Astrocyte of the spinal cord (primary cell): ENCODE data around the gene ZC3H4.
A peak's percentile ranks its signal among the peaks of the same experiment; 100 is the strongest.

Experiments used
- DNase-seq: peaks from one replicate; pipeline ENCODE4 v3.0.0; 2011; ENCODE audit warnings: low read depth, low spot score
- H3K4me3 ChIP-seq: 2 replicates; pipeline ENCODE4 v1.5.1; 2011; ENCODE audit warnings: low read depth, mild to moderate bottlenecking, low read length, moderate library complexity
- in situ Hi-C: cut with HindIII; loops from 2 replicates; pipeline ENCODE4 v1.10.0; 2017; ENCODE audit warnings: low sequenced_read_pairs
- TF ChIP-seq, protein P1 (sequence below): IDR thresholded peaks from 2 replicates; pipeline ENCODE4 v1.5.1; 2012; ENCODE audit warnings: low read depth, mild to moderate bottlenecking, low read length, inconsistent platforms

Gene ZC3H4

DNA sequence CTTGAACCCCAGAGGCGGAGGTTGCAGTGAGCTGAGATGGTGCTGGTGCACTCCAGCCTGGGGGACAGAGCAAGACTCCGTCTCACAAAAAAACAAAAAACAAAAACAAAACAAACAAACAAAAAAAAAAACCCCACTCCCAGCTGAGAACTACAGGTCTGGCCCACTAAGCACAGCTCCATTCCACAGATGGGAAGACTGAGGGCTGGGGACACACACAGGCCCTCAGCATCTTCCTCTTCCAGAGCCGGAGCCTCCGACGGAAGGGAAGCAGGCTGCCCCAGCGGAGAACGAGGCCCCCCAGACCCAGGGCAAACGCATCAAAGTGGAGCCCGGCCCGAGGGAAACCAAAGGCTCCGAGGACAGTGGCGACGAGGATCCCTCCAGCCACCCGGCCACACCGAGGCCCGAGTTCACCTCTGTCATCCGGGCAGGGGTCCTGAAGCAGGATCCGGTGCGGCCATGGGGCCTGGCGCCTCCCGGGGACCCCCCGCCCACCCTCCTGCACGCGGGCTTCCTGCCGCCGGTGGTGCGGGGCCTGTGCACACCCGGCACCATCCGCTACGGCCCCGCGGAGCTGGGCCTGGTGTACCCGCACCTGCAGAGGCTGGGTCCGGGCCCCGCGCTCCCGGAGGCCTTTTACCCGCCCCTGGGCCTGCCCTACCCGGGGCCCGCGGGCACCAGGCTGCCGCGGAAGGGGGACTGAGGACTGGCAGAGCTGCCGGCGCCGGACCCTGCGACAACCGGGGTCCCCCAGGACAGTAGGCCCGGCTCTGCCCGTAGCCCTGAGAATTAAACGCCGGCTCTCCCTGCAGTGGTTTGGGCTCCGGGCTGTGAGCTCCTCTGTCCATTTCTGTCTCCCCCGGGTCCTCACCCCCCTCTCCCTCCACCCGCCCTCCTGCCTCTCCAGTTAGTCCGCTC is 68.4 kb downstream of the ZC3H4 start:
- in situ Hi-C loops: no loop called here
- DNase-seq: no peak
- H3K4me3 ChIP-seq: no peak overlapping the region
- TF ChIP-seq, protein P1, sequence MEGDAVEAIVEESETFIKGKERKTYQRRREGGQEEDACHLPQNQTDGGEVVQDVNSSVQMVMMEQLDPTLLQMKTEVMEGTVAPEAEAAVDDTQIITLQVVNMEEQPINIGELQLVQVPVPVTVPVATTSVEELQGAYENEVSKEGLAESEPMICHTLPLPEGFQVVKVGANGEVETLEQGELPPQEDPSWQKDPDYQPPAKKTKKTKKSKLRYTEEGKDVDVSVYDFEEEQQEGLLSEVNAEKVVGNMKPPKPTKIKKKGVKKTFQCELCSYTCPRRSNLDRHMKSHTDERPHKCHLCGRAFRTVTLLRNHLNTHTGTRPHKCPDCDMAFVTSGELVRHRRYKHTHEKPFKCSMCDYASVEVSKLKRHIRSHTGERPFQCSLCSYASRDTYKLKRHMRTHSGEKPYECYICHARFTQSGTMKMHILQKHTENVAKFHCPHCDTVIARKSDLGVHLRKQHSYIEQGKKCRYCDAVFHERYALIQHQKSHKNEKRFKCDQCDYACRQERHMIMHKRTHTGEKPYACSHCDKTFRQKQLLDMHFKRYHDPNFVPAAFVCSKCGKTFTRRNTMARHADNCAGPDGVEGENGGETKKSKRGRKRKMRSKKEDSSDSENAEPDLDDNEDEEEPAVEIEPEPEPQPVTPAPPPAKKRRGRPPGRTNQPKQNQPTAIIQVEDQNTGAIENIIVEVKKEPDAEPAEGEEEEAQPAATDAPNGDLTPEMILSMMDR: no peak

DNA sequence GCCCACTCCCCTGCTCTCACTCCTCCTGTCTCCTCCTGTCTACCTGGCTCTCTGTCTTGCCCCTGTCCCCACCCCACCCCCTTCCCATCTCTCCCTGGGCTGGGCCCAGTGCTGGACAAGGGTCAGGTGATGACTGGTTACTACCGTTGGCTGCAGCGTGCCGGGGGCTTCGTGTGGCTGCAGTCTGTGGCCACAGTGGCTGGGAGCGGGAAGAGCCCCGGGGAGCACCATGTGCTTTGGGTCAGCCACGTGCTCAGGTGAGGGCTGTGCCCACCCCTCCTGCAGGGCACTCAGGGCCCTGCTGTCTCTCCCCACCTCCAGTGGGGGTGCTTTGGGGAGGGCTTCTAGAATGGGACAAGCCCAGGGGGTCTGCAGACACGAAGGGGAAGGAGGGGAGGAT is 72.7 kb downstream of the ZC3H4 start:
- TF ChIP-seq, protein P1: no peak
- no peak for DNase-seq
- no peak overlapping the region for H3K4me3 ChIP-seq
- in situ Hi-C loops: no loop called here

DNA sequence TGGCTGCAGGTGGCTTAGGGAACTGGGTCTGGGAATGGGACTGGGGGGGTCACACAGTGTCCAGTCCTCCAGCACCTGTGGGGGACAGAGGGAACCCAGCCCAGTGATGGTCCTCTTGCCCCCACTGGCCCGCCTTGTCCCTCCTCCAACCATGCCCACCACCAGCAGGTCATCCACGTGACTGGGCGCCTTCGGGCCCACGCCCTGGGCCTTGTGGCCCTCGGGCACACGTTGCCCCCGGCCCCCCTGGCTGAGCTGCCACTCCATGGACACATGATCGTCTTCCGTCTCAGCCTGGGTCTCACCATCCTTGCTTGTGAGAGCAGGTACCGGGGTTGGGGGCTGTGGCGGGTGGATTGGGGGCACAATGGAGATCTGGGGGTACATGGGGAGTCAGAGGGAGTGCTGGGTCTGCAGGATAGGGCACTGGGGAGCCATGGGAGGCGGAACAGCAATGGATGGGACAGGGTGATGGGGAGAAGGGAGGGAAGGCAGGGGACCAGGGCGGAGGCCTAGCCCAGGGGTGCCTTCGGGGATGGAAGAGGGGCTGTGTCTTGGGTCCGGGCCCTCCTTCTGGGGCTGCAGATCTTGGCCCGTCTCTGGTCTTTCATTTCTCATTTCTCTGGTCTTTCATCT is 74.2 kb downstream of the ZC3H4 start:
- TF ChIP-seq, protein P1: no peak
- no peak for DNase-seq
- in situ Hi-C loops: no loop called here
- no peak overlapping the region for H3K4me3 ChIP-seq

DNA sequence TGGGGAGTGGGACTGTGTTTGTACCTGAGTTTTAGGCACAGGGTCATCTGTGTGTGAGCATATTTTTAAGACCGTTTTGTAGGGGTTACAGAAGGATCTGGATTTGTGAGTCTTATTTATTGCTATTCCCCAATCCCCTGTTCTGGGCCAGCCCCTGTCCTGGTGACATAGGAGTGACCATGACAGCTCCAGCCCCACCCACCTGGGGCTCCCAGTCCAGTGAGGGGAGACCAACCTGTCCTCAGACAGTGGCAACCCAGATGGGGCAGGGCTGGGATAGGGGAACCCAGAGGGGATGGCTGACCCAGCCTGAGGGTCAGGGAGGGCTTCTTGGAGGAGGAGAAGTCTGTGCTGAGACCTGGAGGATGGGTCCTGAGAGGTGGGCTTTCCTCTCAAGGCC is 75.8 kb downstream of the ZC3H4 start:
- H3K4me3 ChIP-seq: no peak overlapping the region
- no peak for DNase-seq
- in situ Hi-C loops: no loop called here
- TF ChIP-seq, protein P1: no peak

DNA sequence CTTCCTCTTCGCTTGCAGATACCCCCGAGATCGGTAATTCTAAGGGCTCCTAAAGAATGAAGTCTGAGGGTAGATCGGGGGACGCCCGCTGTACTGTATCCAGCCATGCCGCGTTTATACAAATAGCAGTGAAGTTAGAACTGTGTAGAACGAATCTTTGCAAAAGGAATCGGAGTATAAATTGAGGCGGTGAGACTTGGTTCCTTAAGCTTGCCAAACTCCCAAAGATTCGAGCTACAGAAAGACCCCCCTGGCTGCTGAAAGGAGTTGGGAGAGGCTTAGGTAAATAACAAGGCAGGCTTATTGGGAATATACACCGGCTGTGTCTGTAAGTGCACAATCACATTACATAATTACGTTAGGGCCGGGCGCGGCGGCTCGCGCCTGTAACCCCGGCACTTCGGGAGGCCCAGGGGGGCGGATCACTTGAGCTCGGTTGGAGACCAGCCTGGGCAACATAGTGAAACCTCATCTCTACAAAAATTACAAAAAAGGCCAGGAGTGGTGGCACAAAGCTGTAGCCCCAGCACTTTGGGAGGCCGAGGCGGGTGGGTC is 77.4 kb downstream of the ZC3H4 start:
- H3K4me3 ChIP-seq: peak overlapping the region; percentile 46
- DNase-seq: no peak
- TF ChIP-seq, protein P1: no peak
- in situ Hi-C loops: no loop called here

DNA sequence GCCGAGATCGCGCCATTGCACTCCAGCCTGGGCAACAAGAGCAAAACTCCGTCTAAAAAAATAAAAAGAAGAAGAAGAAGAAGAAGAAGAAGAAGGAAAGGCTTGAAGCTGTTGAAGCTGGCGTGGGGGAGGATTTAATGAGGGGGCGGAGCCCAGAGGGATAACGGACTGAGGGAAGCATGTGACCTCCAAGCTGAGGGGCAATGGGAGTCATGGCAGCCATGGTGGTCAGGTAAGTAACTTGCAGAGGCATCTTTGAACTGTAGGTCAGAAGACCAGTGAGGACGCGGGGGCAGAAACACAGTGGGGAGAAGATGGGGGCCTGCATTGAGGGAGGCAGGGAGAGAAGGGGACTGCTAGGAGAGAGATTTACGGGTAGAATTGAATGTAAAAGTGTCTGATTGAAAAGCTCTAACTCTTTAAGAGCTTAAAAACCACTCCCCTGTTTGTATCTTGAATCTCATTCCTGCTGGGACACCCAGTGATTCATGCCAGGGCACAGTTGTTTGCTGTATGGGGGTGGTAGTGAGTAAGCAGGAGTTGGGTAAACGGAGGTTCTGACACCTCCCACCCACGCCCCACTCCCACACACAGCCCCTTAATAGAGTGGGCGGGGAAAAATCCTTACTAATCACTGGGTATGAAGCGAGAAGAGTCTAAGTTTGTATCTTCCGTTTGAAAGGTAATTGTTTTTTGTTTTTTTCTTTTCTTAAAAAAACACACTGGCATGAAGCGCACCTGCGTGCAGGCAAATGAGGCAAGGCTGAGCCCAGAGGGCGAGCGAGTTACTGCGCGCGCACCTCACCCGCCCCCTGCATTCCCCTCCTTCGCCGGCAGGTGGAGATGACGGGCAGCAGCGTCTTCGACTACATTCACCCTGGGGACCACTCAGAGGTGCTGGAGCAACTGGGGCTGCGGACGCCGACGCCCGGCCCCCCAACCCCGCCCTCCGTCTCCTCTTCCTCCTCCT is 78.2 kb downstream of the ZC3H4 start:
- peak; percentile 79 for DNase-seq
- peak overlapping the region; percentile 46 for H3K4me3 ChIP-seq
- TF ChIP-seq, protein P1: peak; percentile 95
- in situ Hi-C loops: no loop called here
